Uterus (tissue), 2 donors: ENCODE measurements around the gene KLHL17.

Source experiments
- POLR2A ChIP-seq, 2 donors: fragments of 450-650 bp; IDR thresholded peaks; one replicate each; pipeline ENCODE4 v1.6.1; 2016; ENCODE audit warnings: antibody characterized with exemption in 2 of 2, mild to moderate bottlenecking in 1 of 2, moderate library complexity in 1 of 2
- TF ChIP-seq, protein P1 (sequence below), 4 experiments: fragments of 200-600 bp in 2 of 4; fragments of 450-650 bp in 2 of 4; sonication (generic) in 2 of 4; IDR thresholded peaks; one replicate each; pipeline ENCODE4 v1.5.1; 2016 to 2019; ENCODE audit warnings: antibody characterized with exemption in 4 of 4, mild to moderate bottlenecking in 2 of 4, moderate library complexity in 1 of 4

DNA sequence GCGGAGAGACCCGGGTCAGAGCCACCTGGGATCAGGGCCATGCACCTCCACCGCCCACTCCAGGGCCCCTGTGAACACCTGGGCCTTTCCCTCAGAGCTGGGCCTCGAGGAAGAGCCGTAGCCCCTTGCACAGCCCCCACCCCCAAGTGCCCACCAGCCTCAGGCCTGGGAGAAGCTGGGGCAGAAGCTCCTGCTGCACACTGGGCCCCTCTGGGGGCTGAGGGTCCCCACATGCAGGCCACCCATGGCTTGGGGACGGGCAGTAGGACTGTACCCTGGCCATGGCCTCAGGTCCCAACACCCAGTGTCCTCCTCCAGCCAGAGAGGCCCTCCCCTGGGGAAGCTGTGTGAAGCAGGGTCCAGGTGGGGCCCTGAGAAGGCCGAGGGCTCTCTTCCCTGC, 7.8 kb upstream of the KLHL17 start:
- TF ChIP-seq, protein P1, sequence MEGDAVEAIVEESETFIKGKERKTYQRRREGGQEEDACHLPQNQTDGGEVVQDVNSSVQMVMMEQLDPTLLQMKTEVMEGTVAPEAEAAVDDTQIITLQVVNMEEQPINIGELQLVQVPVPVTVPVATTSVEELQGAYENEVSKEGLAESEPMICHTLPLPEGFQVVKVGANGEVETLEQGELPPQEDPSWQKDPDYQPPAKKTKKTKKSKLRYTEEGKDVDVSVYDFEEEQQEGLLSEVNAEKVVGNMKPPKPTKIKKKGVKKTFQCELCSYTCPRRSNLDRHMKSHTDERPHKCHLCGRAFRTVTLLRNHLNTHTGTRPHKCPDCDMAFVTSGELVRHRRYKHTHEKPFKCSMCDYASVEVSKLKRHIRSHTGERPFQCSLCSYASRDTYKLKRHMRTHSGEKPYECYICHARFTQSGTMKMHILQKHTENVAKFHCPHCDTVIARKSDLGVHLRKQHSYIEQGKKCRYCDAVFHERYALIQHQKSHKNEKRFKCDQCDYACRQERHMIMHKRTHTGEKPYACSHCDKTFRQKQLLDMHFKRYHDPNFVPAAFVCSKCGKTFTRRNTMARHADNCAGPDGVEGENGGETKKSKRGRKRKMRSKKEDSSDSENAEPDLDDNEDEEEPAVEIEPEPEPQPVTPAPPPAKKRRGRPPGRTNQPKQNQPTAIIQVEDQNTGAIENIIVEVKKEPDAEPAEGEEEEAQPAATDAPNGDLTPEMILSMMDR (IDR thresholded peaks at IDR 0.05) = no peak
- no peak for TF ChIP-seq POLR2A (IDR thresholded peaks at IDR 0.05)
